Astrocyte (in vitro differentiated cells and primary cell): Measurements from ENCODE around the gene LRRK1. TPM values are rescaled to one million over a fixed set of nuclear protein-coding genes. Genes with fewer than 3 reads are reported as not detected.

Experiments
- DNase-seq: peaks from one replicate; pipeline ENCODE4 v3.0.0-alpha.2; 2010; ENCODE audit warnings: low read depth
- FAIRE-seq: peaks from 2 replicates; lab custom pipeline; 2011; peaks lifted over from hg19 to GRCh38; lab: Jason Lieb, UNC
- H2AFZ ChIP-seq: 2 replicates; pipeline ENCODE4 v1.6.0; 2012; ENCODE audit warnings: low read depth, low read length, inconsistent platforms
- H3K27ac ChIP-seq: 2 replicates; pipeline ENCODE4 v1.5.1; 2011; ENCODE audit warnings: low read depth, low read length, inconsistent platforms
- H3K27me3 ChIP-seq: 2 replicates; pipeline ENCODE4 v1.6.0; 2011; ENCODE audit warnings: low read length, inconsistent platforms; ENCODE audit not compliant: insufficient read depth
- H3K36me3 ChIP-seq: 2 replicates; pipeline ENCODE4 v1.5.1; 2011; ENCODE audit warnings: low read length, inconsistent platforms; ENCODE audit not compliant: insufficient read depth
- H3K4me1 ChIP-seq: 2 replicates; pipeline ENCODE4 v1.5.1; 2011; ENCODE audit warnings: low read length, inconsistent platforms; ENCODE audit not compliant: insufficient read depth
- H3K4me2 ChIP-seq: 2 replicates; pipeline ENCODE4 v1.6.0; 2012; ENCODE audit warnings: low read length, inconsistent platforms
- H3K4me3 ChIP-seq: 2 replicates; pipeline ENCODE4 v1.5.1; 2011; ENCODE audit warnings: low read depth, mild to moderate bottlenecking, low read length, inconsistent platforms; ENCODE audit not compliant: insufficient read depth
- H3K79me2 ChIP-seq: 2 replicates; pipeline ENCODE4 v1.6.0; 2012; ENCODE audit warnings: mild to moderate bottlenecking, low read length, inconsistent platforms; ENCODE audit not compliant: insufficient read depth
- H3K9ac ChIP-seq: 2 replicates; pipeline ENCODE4 v1.6.0; 2012; ENCODE audit warnings: mild to moderate bottlenecking, low read length, inconsistent platforms
- H3K9me3 ChIP-seq: 2 replicates; pipeline ENCODE4 v1.5.1; 2012; ENCODE audit warnings: low read depth, mild to moderate bottlenecking, low read length, inconsistent platforms; ENCODE audit not compliant: insufficient read depth
- H4K20me1 ChIP-seq: 2 replicates; pipeline ENCODE4 v1.6.0; 2012; ENCODE audit warnings: low read length, inconsistent platforms; ENCODE audit not compliant: insufficient read depth
- H3K27ac Mint-ChIP-seq: one replicate; pipeline ENCODE4 v1.8.0; 2021; ENCODE audit warnings: mild to moderate bottlenecking, mixed read lengths; ENCODE audit not compliant: unreplicated experiment
- H3K27me3 Mint-ChIP-seq: one replicate; pipeline ENCODE4 v1.8.0; 2021; ENCODE audit warnings: low read depth, mixed read lengths; ENCODE audit not compliant: unreplicated experiment
- H3K36me3 Mint-ChIP-seq: one replicate; pipeline ENCODE4 v1.8.0; 2021; ENCODE audit warnings: low read depth, mixed read lengths; ENCODE audit not compliant: unreplicated experiment
- H3K4me1 Mint-ChIP-seq: one replicate; pipeline ENCODE4 v1.8.0; 2021; ENCODE audit warnings: low read depth, mixed read lengths; ENCODE audit not compliant: unreplicated experiment
- H3K4me3 Mint-ChIP-seq: one replicate; pipeline ENCODE4 v1.8.0; 2021; ENCODE audit warnings: mild to moderate bottlenecking, moderate library complexity, mixed read lengths; ENCODE audit not compliant: unreplicated experiment
- H3K9me3 Mint-ChIP-seq: one replicate; pipeline ENCODE4 v1.8.0; 2021; ENCODE audit warnings: mild to moderate bottlenecking, mixed read lengths; ENCODE audit not compliant: unreplicated experiment
- EZH2 ChIP-seq: IDR thresholded peaks from 2 replicates; pipeline ENCODE4 v1.6.1; 2012; ENCODE audit warnings: mild to moderate bottlenecking, low read length, inconsistent platforms; ENCODE audit not compliant: insufficient read depth
- total RNA-seq: library from RNA; stranded (reverse); gene quantifications from 2 replicates; pipeline ENCODE4 v1.2.1, GENCODE V29; 2021
- TF ChIP-seq, protein P1 (sequence below): IDR thresholded peaks from 2 replicates; pipeline ENCODE4 v1.5.1; 2011; ENCODE audit warnings: low read depth, mild to moderate bottlenecking, inconsistent platforms, low read length, moderate library complexity; ENCODE audit not compliant: insufficient read depth

LRRK1 gene
- total RNA-seq, 1 donor from 2014 or later, result 0.41 TPM

DNA sequence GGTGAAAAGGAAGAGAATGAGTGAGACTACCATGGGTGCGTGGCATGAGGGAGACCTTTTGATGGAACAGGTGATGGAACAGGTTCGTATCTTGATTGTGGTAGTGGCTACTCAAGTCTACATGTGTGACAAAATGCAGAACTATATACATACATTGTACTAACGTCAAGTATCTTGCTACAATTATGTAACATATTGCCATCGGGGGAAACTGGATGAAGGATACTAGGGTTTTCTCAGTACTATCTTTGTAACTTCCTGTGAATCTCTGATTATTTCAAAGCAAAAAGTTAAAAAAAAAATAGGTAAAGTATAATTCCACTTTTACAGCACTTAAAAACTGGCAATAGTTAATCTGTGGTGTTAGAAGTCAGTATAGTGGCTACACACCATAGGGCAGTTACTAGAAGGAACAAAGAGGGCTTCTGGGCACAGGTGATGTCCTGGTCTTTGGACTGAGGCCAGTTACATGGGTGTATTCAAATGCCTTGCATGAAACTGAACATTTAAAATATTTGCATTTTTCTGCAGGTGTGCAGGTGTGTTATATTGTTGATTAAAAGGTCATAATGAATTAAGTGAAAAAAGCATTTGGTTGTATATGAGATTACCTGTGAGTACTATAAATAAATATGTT, 61.4 kb downstream of the LRRK1 start:
- H3K9me3 Mint-ChIP-seq, result peaks cover 7% of the 10 kb centered on the region
- H3K4me1 ChIP-seq, result no peaks in the 10 kb centered on the region
- H3K9ac ChIP-seq, result no peak overlapping the region
- H3K36me3 Mint-ChIP-seq, result no peaks in the 10 kb centered on the region
- no peak overlapping the region for H3K4me3 ChIP-seq
- no peak overlapping the region for H3K4me3 Mint-ChIP-seq
- no peaks in the 10 kb centered on the region for H3K79me2 ChIP-seq
- no peaks in the 10 kb centered on the region for H3K27me3 ChIP-seq
- no peaks in the 10 kb centered on the region for H3K36me3 ChIP-seq
- H3K9me3 ChIP-seq, result no peaks in the 10 kb centered on the region
- no peak overlapping the region for H3K27ac Mint-ChIP-seq
- TF ChIP-seq, protein P1, sequence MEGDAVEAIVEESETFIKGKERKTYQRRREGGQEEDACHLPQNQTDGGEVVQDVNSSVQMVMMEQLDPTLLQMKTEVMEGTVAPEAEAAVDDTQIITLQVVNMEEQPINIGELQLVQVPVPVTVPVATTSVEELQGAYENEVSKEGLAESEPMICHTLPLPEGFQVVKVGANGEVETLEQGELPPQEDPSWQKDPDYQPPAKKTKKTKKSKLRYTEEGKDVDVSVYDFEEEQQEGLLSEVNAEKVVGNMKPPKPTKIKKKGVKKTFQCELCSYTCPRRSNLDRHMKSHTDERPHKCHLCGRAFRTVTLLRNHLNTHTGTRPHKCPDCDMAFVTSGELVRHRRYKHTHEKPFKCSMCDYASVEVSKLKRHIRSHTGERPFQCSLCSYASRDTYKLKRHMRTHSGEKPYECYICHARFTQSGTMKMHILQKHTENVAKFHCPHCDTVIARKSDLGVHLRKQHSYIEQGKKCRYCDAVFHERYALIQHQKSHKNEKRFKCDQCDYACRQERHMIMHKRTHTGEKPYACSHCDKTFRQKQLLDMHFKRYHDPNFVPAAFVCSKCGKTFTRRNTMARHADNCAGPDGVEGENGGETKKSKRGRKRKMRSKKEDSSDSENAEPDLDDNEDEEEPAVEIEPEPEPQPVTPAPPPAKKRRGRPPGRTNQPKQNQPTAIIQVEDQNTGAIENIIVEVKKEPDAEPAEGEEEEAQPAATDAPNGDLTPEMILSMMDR, result no peak
- TF ChIP-seq EZH2, result no peak
- H4K20me1 ChIP-seq, result no peaks in the 10 kb centered on the region
- no peak overlapping the region for H3K27ac ChIP-seq
- no peak overlapping the region for H3K4me2 ChIP-seq
- no peak overlapping the region for H2AFZ ChIP-seq
- FAIRE-seq (no peak), DNase-seq (no peak)
- H3K4me1 Mint-ChIP-seq, result no peaks in the 10 kb centered on the region
- H3K27me3 Mint-ChIP-seq, result peaks cover 30% of the 10 kb centered on the region

DNA sequence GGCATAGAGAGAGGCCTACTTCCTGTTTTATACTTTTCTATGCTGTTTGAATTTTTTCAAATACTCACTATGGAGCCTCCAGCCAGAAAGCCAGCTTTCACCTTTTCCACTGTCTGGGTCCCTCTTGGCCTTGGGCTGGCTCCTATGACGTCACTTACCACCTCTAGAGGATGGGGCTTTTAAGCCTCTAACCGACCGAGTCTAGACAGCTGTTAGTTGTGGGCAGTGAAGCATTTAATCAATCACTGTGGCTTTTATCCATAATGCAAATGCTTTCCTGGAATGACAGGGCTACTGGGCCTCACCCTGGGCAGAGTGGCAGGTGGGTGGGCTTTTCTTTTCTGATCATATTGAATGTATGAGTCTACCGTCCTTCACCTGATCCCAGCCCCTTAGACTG, 61.9 kb downstream of the LRRK1 start:
- DNase-seq (no peak), FAIRE-seq (no peak)
- Histone ChIP-seq H3K4me3 (no peak overlapping the region), H3K27me3 (no peaks in the 10 kb centered on the region), H3K9ac (no peak overlapping the region), H3K27ac (no peak overlapping the region), H4K20me1 (no peaks in the 10 kb centered on the region), H3K79me2 (no peaks in the 10 kb centered on the region), H2AFZ (no peak overlapping the region), H3K4me2 (no peak overlapping the region), H3K9me3 (no peaks in the 10 kb centered on the region), H3K36me3 (no peaks in the 10 kb centered on the region), H3K4me1 (no peaks in the 10 kb centered on the region)
- Mint-ChIP-seq H3K4me3 (no peak overlapping the region), H3K27me3 (peaks cover 26% of the 10 kb centered on the region), H3K27ac (no peak overlapping the region), H3K36me3 (no peaks in the 10 kb centered on the region), H3K9me3 (peaks cover 7% of the 10 kb centered on the region), H3K4me1 (no peaks in the 10 kb centered on the region)
- TF ChIP-seq EZH2, result no peak
- TF ChIP-seq, protein P1, result no peak

DNA sequence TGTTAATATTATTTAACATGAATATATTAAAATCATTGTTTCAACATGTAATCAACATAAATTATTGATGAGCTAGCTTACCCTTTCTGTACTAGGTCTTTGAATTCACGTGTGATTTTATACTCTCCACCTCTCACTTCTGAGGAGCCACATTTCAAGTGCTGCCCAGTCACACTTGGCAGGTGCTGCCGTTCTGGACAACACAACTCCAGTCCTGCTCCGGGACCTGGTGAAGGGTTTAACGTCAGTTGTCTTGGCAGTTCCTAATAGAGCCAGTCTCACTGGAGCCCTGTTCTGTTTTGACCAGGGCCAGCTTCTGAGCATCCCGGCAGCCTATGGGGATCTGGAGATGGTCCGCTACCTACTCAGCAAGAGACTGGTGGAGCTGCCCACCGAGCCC, 64.1 kb downstream of the LRRK1 start:
- H3K4me3 ChIP-seq, result no peak overlapping the region
- H3K9me3 ChIP-seq, result no peaks in the 10 kb centered on the region
- Mint-ChIP-seq H3K9me3 (peaks cover 4% of the 10 kb centered on the region), H3K4me1 (no peaks in the 10 kb centered on the region), H3K4me3 (no peak overlapping the region), H3K27ac (no peak overlapping the region), H3K36me3 (no peaks in the 10 kb centered on the region), H3K27me3 (peaks cover 10% of the 10 kb centered on the region)
- no peak overlapping the region for H3K27ac ChIP-seq
- no peaks in the 10 kb centered on the region for H3K4me1 ChIP-seq
- no peaks in the 10 kb centered on the region for H3K27me3 ChIP-seq
- FAIRE-seq (no peak), DNase-seq (no peak)
- H3K79me2 ChIP-seq, result no peaks in the 10 kb centered on the region
- no peak overlapping the region for H3K9ac ChIP-seq
- H4K20me1 ChIP-seq, result no peaks in the 10 kb centered on the region
- no peak for TF ChIP-seq EZH2
- TF ChIP-seq, protein P1, result no peak
- H3K4me2 ChIP-seq, result no peak overlapping the region
- H2AFZ ChIP-seq, result no peak overlapping the region
- H3K36me3 ChIP-seq, result no peaks in the 10 kb centered on the region
